HG03521 (cell line): ENCODE results near the gene FN1.

Experiments used
- ATAC-seq: cut with Tn5 transposase; IDR thresholded peaks from one replicate; pipeline ENCODE4 v1.9.1; 2021; ENCODE audit warnings: mild to moderate bottlenecking, moderate library complexity; ENCODE audit not compliant: unreplicated experiment

The FN1 gene

GRCh38 chr2:215356334-215356947 lies 79.4 kb downstream of the FN1 start:
- no peak for ATAC-seq

- ATAC-seq: no peak
Measured at GRCh38 chr2:215355801-215356200, 80.1 kb downstream of the FN1 start.

- ATAC-seq: no peak
Measured at GRCh38 chr2:215354771-215355695, 80.8 kb downstream of the FN1 start.

GRCh38 chr2:215352602-215353001 lies 83.3 kb downstream of the FN1 start:
- ATAC-seq: no peak

- no peak for ATAC-seq
Measured at GRCh38 chr2:215347878-215348277, 88.0 kb downstream of the FN1 start.

GRCh38 chr2:215338883-215339679 lies 96.8 kb downstream of the FN1 start:
- no peak for ATAC-seq

GRCh38 chr2:215332872-215333595 lies 102.8 kb downstream of the FN1 start:
- ATAC-seq: no peak

- no peak for ATAC-seq
Measured at GRCh38 chr2:215328066-215328465, 107.8 kb downstream of the FN1 start.

- no peak for ATAC-seq
Measured at GRCh38 chr2:215324811-215325210, 111.1 kb downstream of the FN1 start.

GRCh38 chr2:215320679-215321078 lies 115.2 kb downstream of the FN1 start:
- ATAC-seq: no peak

GRCh38 chr2:215320102-215320501 lies 115.8 kb downstream of the FN1 start:
- ATAC-seq: no peak

- no peak for ATAC-seq
Measured at GRCh38 chr2:215319500-215319899, 116.4 kb downstream of the FN1 start.

- no peak for ATAC-seq
Measured at GRCh38 chr2:215316336-215316735, 119.5 kb downstream of the FN1 start.

- ATAC-seq: no peak
Measured at GRCh38 chr2:215315301-215315700, 120.6 kb downstream of the FN1 start.

GRCh38 chr2:215314896-215315295 lies 121.0 kb downstream of the FN1 start:
- ATAC-seq: no peak

- ATAC-seq: no peak
Measured at GRCh38 chr2:215313255-215313613, 122.6 kb downstream of the FN1 start.

- peak; percentile 99 for ATAC-seq
Measured at GRCh38 chr2:215311625-215312396, 124.1 kb downstream of the FN1 start, which contains the start of gene ATIC. ATIC (plus strand) TSS chr2:215312059; CDS start chr2:215312143, 84 bp downstream.

GRCh38 chr2:215311259-215311624 lies 124.6 kb downstream of the FN1 start:
- ATAC-seq: peak; percentile 9
